Mononuclear cell (primary cell): Measurements from ENCODE around the gene LIPK. TPM values are rescaled to one million over a fixed set of nuclear protein-coding genes. Genes with fewer than 3 reads are reported as not detected.

ENCODE experiments used
- H3K27me3 ChIP-seq: 2 replicates; pipeline ENCODE4 v1.6.0; 2011; ENCODE audit warnings: low read length, control low read depth; ENCODE audit not compliant: insufficient read depth
- H3K4me1 ChIP-seq: 2 replicates; pipeline ENCODE4 v1.5.1; 2011; ENCODE audit warnings: mild to moderate bottlenecking, low read length, control low read depth; ENCODE audit not compliant: insufficient read depth
- H3K4me3 ChIP-seq: 2 replicates; pipeline ENCODE4 v1.5.1; 2011; ENCODE audit warnings: mild to moderate bottlenecking, low read length, moderate library complexity
- H3K9me3 ChIP-seq: 2 replicates; pipeline ENCODE4 v1.5.1; 2011; ENCODE audit warnings: low read depth, mild to moderate bottlenecking, control low read depth, low read length
- total RNA-seq: library from RNA; depleted of rRNA; stranded (reverse); fragments of >200 nt; gene quantifications from one replicate; pipeline ENCODE4 v1.2.3, GENCODE V29; 2012

LIPK gene
- total RNA-seq, 1 donor = not detected

- Histone ChIP-seq H3K9me3 (peaks cover 11% of the 10 kb centered on the region), H3K27me3 (peaks cover 4% of the 10 kb centered on the region), H3K4me3 (no peak overlapping the region), H3K4me1 (no peaks in the 10 kb centered on the region)
Observed at GRCh38 chr10:88744002-88744401, 38.0 kb downstream of the LIPK start.

GRCh38 chr10:88745633-88746032 is 39.6 kb downstream of the LIPK start:
- peaks cover 11% of the 10 kb centered on the region for H3K9me3 ChIP-seq
- H3K4me1 ChIP-seq = no peaks in the 10 kb centered on the region
- no peak overlapping the region for H3K4me3 ChIP-seq
- H3K27me3 ChIP-seq = peaks cover 4% of the 10 kb centered on the region

GRCh38 chr10:88754287-88754686 is 48.2 kb downstream of the LIPK start:
- Histone ChIP-seq H3K4me1 (peaks cover 4% of the 10 kb centered on the region), H3K27me3 (no peaks in the 10 kb centered on the region), H3K9me3 (no peaks in the 10 kb centered on the region), H3K4me3 (no peak overlapping the region)

GRCh38 chr10:88755753-88756152 is 49.7 kb downstream of the LIPK start:
- Histone ChIP-seq H3K4me3 (no peak overlapping the region), H3K9me3 (no peaks in the 10 kb centered on the region), H3K27me3 (no peaks in the 10 kb centered on the region), H3K4me1 (peaks cover 10% of the 10 kb centered on the region)

GRCh38 chr10:88756660-88757059 is 50.6 kb downstream of the LIPK start:
- peaks cover 10% of the 10 kb centered on the region for H3K4me1 ChIP-seq
- no peak overlapping the region for H3K4me3 ChIP-seq
- H3K27me3 ChIP-seq = no peaks in the 10 kb centered on the region
- no peaks in the 10 kb centered on the region for H3K9me3 ChIP-seq

GRCh38 chr10:88759366-88760101 is 53.5 kb downstream of the LIPK start, which contains the start of gene LIPN:
Gene LIPN (plus strand): TSS chr10:88760020. CDS start chr10:88761406, 1,386 bp downstream.
- H3K27me3 ChIP-seq = no peaks in the 10 kb centered on the region
- no peaks in the 10 kb centered on the region for H3K9me3 ChIP-seq
- no peak within 1 kb of the TSS for H3K4me3 ChIP-seq
- peaks cover 10% of the 10 kb centered on the region for H3K4me1 ChIP-seq

- Histone ChIP-seq H3K9me3 (no peaks in the 10 kb centered on the region), H3K4me1 (peaks cover 19% of the 10 kb centered on the region), H3K4me3 (no peak overlapping the region)
Observed at GRCh38 chr10:88762906-88763305, 56.9 kb downstream of the LIPK start.

GRCh38 chr10:88763441-88763840 is 57.4 kb downstream of the LIPK start:
- H3K27me3 ChIP-seq = no peaks in the 10 kb centered on the region
- peaks cover 19% of the 10 kb centered on the region for H3K4me1 ChIP-seq
- no peaks in the 10 kb centered on the region for H3K9me3 ChIP-seq
- no peak overlapping the region for H3K4me3 ChIP-seq

More at GRCh38 chr10:88762906-88763305, 56.9 kb downstream of the LIPK start:
- H3K27me3 ChIP-seq = no peaks in the 10 kb centered on the region

- H3K9me3 ChIP-seq = no peaks in the 10 kb centered on the region
- no peak overlapping the region for H3K4me3 ChIP-seq
- no peaks in the 10 kb centered on the region for H3K27me3 ChIP-seq
- peaks cover 17% of the 10 kb centered on the region for H3K4me1 ChIP-seq
Observed at GRCh38 chr10:88764110-88764509, 58.1 kb downstream of the LIPK start.

- H3K4me1 ChIP-seq = peaks cover 9% of the 10 kb centered on the region
Observed at GRCh38 chr10:88765816-88766215, 59.8 kb downstream of the LIPK start.

GRCh38 chr10:88769384-88769783 is 63.3 kb downstream of the LIPK start:
- peaks cover 9% of the 10 kb centered on the region for H3K4me1 ChIP-seq
- H3K4me3 ChIP-seq = no peak overlapping the region
- no peaks in the 10 kb centered on the region for H3K9me3 ChIP-seq
- H3K27me3 ChIP-seq = no peaks in the 10 kb centered on the region

More at GRCh38 chr10:88765816-88766215, 59.8 kb downstream of the LIPK start:
- Histone ChIP-seq H3K4me3 (no peak overlapping the region), H3K9me3 (no peaks in the 10 kb centered on the region), H3K27me3 (no peaks in the 10 kb centered on the region)

GRCh38 chr10:88781206-88781605 is 75.2 kb downstream of the LIPK start:
- Histone ChIP-seq H3K27me3 (no peaks in the 10 kb centered on the region), H3K4me3 (no peak overlapping the region), H3K4me1 (no peaks in the 10 kb centered on the region), H3K9me3 (no peaks in the 10 kb centered on the region)

GRCh38 chr10:88782222-88782621 is 76.2 kb downstream of the LIPK start:
- no peak overlapping the region for H3K4me3 ChIP-seq
- H3K9me3 ChIP-seq = no peaks in the 10 kb centered on the region
- H3K27me3 ChIP-seq = no peaks in the 10 kb centered on the region
- H3K4me1 ChIP-seq = no peaks in the 10 kb centered on the region

- Histone ChIP-seq H3K27me3 (no peaks in the 10 kb centered on the region), H3K9me3 (no peaks in the 10 kb centered on the region), H3K4me3 (no peak overlapping the region), H3K4me1 (no peaks in the 10 kb centered on the region)
Observed at GRCh38 chr10:88783724-88784123, 77.7 kb downstream of the LIPK start.

GRCh38 chr10:88786032-88786770 is 80.2 kb downstream of the LIPK start:
- no peak overlapping the region for H3K4me3 ChIP-seq
- no peaks in the 10 kb centered on the region for H3K9me3 ChIP-seq
- no peaks in the 10 kb centered on the region for H3K4me1 ChIP-seq

More at GRCh38 chr10:88786032-88786770, 80.2 kb downstream of the LIPK start:
- H3K27me3 ChIP-seq = no peaks in the 10 kb centered on the region
